HG03066 (cell line): ENCODE data around the gene PGPEP1.
"Not testable (repeated sequence)": the region's sequence is repeated elsewhere in the genome, so short reads cannot be mapped to it uniquely, and the experiment has no call there.

Experiments
- ATAC-seq: cut with Tn5 transposase; IDR thresholded peaks from one replicate; pipeline ENCODE4 v1.9.1; 2021; ENCODE audit warnings: low read depth; ENCODE audit not compliant: unreplicated experiment

The PGPEP1 gene

DNA sequence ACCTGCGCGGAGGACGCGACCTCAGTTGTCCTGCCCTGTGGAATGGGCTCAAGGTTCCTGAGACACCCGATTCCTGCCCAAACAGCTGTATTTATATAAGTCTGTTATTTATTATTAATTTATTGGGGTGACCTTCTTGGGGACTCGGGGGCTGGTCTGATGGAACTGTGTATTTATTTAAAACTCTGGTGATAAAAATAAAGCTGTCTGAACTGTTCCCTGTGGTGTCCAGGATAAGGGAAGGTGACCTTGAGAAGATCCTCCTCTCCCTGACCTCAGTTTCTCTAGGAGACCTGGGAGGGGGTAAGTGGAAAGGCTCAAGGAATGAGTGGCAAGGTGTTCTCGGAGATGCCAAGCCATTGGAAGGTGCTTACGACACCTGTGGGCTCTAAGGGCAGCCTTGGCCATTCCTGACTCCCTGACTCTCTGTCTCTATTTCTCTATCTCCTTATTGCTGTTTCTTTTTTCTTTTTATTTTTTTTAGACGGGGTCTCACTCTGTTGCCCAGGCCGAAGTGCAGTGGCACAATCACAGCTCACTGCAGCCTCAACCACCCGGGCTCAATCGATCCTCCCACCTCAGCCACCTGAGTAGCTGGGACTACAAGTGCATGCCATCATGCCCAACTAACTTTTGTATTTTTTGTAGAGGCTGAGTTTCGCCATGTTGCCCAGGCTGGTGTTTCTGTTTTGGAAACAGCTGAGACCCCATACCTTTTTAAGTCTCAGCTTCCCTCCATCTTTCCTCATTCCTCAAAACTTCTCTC is 48.7 kb downstream of the PGPEP1 start:
- no peak for ATAC-seq

DNA sequence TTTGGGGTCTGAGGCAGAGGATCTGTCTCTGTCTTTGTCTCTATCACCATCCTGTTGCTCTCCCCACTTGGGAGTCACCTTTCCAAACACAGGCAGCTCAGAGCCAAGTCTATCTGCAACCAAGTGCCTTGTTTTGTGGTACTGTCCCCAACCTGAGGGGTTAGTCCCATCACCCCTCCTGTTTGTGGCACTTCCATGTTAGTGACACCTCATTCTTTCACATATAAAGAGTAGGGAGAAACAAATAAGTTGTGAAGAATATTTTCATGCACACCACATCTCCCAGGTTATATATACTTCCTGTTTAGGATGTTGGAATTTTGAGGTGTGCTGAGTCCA is 49.3 kb downstream of the PGPEP1 start:
- ATAC-seq = no peak

DNA sequence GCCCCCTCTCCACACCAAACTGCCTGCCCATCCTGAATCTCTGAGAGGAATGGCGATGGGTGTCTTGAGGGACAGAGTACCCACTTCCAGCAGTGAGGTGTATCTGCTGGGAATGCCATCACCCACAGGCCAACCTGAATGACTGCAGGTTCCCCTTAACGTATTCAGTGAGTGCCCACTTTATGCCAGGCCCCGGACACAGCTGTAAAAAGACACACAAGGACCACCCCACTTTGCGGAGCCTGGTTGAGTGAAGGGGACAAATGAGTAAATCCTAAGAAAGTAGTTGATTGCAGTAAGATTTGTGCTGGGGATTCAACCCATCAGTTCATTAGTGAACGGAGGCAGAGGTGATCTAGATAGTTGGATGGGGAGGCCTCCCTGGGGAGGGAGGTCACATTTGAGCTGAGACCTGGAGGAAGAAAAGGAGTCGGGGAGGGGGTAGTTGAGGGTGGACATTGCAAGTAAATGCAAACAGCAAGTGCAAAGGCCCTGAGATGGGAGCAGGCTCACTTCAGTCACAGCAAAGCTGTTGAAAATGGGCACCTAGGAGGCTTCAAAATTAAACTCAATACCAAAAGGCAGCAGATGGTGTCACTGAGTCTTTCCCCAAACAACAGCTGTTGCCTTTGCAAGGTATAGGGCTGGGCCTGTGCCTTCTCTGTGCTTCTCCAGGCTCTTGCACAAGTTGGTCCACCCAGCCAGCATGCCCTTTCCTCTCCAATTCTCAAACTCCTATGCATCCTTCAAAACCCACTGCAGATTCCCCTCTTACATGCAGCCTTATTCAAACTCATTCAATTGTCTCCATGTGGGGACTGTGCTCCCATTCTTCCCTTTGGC is 49.9 kb downstream of the PGPEP1 start:
- ATAC-seq = no peak

- ATAC-seq = no peak
These were observed 51.2 kb downstream of the PGPEP1 start for GRCh38 chr19:18391509-18392075.

DNA sequence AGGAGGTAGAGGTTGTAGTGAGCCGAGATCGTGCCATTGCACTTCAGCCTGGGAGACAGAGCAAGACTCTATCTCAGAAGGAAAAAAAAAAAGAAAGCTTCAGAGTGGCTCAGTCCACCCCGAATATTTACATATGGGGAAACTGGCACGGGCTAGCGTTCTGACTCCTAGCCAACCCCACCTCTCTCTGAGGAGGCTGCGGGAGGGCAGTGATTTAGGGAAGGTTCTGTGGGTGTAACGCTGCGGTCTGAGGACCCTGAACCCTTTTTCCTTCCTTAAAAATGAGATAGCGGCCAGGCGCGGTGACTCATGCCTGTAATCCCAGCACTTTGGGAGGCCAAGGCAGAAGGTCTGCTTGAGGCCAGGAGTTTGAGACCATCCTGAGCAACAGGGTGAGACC is 52.0 kb downstream of the PGPEP1 start:
- ATAC-seq = no peak

- ATAC-seq = no peak
These were observed 52.5 kb downstream of the PGPEP1 start for GRCh38 chr19:18392926-18393325.

- ATAC-seq = no peak
These were observed 53.4 kb downstream of the PGPEP1 start for GRCh38 chr19:18393836-18394235.

DNA sequence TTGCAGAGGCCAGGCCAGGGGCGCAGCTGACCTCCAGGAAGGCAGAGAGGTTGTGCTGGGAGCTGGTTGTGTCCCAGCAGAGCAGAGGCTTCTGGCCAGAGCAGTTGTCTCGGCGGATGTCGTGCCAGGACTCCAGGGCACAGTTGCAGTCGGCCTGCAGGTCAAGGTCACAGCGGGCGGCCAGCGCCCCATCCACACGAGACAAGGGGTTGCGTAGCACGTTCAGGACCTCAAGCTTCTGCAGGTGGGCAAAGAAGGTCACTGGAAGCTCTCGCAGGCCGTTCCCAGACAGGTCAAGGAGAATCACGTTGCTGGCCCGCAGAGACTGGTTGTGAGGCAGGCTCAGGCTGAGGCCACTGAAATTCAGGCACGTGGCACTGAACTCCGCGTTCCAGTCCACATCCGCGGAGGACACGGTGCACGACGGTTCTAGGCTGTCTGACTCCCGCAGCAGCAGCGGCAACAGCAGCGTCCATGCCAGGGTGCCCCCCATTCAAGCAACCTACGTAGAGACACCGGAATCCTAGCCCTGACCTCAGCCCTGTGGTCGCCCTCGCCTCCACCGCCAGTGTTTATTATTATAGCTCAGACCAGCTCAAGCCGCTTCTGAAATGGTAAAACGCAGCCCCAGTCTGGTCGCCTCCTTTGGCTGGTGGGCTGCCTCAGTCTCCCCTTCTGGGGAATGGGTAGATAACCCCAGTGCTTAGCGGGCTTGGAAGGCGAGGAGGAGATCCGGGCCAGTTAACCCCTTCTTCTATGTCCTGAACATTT is 56.3 kb downstream of the PGPEP1 start:
- ATAC-seq = no peak

- no peak for ATAC-seq
These were observed 57.1 kb downstream of the PGPEP1 start, which contains the start of gene LRRC25 for GRCh38 chr19:18397242-18398202. Gene LRRC25 (minus strand): TSS chr19:18397622. CDS start chr19:18396963, 659 bp downstream.

DNA sequence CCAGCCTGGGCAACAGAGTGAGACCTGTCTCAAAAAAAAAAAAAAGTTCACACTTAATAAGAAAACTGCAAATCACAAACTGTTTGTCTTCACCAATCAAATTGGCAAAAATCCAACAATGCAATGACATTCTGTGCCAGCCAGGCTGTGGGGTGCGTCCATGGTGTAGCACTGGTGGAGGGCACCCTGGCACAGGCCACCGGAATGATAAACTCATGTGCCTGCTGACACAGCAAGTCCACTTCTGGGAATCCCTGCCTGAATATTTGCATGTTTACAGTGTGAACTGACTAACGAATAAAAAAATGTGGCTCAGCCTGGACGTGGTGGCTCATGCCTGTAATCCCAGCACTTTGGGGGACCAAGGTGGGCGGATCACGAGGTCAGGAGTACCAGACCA is 58.6 kb downstream of the PGPEP1 start:
- ATAC-seq = no peak

DNA sequence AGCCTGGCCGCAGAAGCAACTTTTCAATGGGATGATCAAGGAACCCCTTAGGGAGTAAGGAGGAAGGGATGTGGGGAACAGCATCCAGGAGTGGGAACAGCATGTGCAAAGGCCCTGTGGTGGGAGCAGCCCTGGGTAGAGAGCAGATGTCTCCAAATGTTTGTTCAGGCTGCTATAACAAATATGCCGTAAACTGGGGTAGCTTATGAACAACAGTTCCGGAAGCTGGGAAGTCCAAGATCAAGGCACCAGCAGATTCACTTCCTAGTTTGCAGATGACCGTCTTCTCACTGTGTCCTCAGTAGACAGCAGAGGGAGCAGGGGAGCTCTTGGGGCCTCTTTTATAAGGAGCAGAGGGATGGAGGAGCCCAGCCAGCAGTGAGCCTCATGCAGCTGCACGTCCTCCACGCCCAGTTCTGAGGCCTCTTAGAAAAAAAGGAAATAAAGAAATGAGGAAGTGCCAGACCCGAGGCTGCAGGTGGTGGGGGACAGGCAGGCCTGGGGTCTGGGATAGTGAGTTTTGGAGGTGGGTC is 61.2 kb downstream of the PGPEP1 start:
- ATAC-seq = no peak

DNA sequence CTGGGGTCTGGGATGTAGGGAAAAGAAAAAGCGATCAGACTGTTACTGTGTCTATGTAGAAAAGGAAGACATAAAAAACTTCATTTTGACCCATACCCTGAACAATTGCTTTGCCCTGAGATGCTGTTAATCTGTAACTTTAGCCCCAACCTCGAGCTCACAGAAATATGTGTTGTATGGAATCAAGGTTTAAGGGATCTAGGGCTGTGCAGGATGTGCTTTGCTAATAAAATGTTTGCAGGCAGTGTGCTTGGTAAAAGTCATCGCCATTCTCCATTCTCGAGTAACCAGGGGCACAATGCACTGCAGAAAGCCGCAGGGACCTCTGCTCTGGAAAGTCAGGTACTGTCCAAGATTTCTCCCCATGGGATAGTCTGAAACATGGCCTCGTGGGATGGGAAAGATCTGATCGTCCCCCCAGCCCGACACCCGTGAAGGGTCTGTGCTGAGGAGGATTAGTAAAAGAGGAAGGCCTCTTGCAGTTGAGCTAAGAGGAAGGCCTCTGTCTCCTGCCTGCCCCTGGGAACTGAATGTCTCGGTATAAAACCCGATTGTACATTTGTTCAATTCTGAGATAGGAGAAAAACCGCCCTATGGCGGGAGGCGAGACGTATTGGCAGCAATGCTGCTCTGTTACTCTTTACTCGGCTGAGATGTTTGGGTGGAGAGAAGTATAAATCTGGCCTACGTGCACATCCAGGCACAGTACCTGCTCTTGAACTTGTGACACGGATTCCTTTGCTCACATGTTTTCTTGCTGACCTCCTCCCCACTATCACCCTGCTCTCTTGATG is 62.3 kb downstream of the PGPEP1 start:
- not testable (repeated sequence) for ATAC-seq

GRCh38 chr19:18405754-18406153 is 65.4 kb downstream of the PGPEP1 start:
- ATAC-seq = not testable (repeated sequence)

DNA sequence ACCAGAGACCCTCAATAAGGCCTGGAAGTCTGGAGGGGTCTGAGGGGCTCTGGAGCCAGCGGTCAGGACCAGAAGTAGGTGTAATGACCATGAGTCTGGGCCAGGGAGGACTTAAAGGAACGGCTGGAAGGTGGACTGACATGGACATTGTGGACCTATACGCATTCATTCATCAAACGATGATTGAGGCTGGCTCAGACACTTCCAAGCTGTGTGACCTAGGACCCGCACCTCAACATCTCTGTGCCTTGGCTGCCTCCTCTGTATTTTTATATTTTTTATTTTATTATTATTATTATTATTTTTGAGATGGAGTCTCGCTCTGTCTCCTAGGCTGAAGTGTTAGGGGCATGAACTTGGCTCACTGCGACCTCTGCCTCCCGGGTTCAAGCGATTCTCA is 66.4 kb downstream of the PGPEP1 start:
- no peak for ATAC-seq

DNA sequence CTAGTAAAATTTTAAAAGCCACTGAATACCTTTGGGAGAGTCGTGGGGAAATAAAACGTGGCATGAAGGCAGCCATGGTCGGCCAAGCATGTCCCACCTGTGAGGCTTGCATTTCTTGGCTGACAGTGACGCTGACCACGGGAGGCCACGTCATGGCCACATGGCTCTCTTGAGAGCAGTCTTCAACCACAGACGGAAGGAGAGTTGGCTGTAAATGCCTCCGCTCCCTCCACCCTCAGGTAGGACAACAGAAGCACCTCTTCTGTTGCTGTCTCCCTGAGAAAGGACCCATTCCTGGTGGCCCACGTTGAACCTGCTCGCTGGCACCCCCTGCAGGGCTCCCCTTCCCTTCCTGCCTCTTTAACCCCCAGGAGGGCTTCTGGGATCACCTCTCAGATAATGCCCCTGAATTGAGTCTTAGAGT is 67.7 kb downstream of the PGPEP1 start:
- peak; percentile 61 for ATAC-seq

DNA sequence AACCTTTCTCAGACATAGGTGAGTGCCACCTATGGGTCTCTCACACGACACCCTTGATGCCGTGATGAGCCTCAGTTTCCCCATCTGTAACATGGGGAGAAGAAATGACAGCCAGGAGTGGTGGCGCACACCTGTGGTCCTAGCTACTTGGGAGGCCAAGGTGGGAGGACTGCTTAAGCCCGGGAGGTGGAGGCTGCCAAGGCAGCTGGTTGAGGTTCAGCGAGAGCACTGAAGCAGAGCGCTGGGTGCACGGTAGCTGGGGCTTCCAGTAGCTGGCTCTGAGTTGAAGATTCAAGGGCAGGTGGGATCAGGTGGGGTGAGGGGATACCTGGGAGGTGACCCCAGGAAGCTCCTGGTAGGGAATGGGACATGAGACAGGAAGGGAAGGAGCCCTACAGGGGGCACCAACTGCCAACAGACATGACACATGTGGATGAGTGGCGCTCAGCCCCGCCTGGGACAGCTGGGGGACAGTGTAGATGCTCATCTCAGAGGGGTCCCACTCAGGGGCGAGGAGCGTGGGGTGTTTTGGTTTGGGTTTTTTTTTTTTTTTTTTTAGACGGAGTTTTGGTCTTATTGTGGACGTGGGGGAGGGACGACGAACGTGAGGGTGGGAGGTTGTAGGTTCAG is 72.3 kb downstream of the PGPEP1 start:
- no peak for ATAC-seq

DNA sequence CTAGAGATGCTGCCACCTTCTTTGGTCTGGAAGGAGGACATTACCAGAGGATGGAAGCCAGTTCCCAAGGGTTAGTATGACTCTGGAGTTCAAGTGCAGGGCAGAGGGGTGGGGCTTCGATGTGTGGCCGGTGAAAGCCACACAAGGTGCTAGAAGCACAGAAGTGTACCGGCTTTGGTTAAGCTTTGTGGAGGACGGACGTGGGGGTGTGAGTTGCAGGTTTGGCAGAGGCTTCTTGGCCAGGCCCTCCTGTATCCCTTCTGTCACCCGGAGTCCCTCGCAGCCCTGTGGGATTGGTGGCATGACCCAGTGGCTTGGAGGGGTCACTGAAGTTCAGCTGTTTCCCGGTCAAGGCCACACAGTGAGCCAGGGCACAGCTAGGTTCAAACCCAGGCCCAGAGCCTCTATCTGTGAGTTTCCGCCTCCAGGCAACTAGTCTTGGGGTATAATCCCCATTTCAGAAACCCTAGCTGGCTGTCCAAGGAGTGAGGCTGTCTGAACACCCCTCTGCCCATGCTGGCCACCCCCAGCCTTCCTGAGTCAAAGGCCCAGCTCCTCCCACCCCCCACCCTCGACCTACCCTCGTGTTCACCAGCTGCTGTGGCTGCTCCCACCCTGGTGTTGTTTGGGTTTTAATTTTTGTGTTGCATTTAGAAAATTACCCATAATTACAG is 74.2 kb downstream of the PGPEP1 start:
- ATAC-seq = no peak
